CD4-positive, alpha-beta T cell treated with Interleukin-10 for 1 hour (primary cell): ENCODE measurements around the gene RPS6KA4.

Experiments
- DNase-seq: peaks from one replicate; pipeline ENCODE4 v3.0.0-alpha.2; 2020

RPS6KA4 gene

GRCh38 chr11:64369440-64370421 lies 10.8 kb downstream of the RPS6KA4 start:
- DNase-seq, result no peak

- DNase-seq, result no peak
Measured at GRCh38 chr11:64371201-64371600, 12.2 kb downstream of the RPS6KA4 start.

- DNase-seq, result no peak
Measured at GRCh38 chr11:64372021-64372420, 13.1 kb downstream of the RPS6KA4 start.

- DNase-seq, result no peak
Measured at GRCh38 chr11:64372802-64373597, 14.0 kb downstream of the RPS6KA4 start.

GRCh38 chr11:64373598-64373974 lies 14.6 kb downstream of the RPS6KA4 start:
- DNase-seq, result no peak

DNA sequence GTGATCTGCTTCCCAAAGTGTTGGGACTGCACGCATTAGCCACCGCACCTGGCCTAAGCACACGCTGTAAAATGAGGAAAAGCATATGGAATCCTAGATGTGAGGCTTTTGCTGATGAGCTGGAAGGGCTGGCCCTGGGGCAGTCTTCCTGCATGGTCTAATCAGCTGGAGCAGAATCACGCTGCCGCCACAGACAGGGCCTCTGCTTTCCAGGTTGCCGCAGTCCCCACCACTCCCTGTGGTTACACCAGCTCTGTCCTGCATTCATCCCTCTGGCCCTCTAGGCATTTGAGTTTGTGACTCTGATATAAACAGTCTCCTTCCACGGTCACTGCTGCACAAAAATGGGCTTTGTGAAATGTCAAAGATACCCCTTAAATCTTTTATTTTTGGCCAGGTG lies 17.1 kb downstream of the RPS6KA4 start:
- DNase-seq, result no peak

- no peak for DNase-seq
Measured at GRCh38 chr11:64378335-64378880, 19.4 kb downstream of the RPS6KA4 start.

- DNase-seq, result no peak
Measured at GRCh38 chr11:64379160-64379559, 20.2 kb downstream of the RPS6KA4 start.

GRCh38 chr11:64379817-64380709 lies 21.1 kb downstream of the RPS6KA4 start:
- no peak for DNase-seq

DNA sequence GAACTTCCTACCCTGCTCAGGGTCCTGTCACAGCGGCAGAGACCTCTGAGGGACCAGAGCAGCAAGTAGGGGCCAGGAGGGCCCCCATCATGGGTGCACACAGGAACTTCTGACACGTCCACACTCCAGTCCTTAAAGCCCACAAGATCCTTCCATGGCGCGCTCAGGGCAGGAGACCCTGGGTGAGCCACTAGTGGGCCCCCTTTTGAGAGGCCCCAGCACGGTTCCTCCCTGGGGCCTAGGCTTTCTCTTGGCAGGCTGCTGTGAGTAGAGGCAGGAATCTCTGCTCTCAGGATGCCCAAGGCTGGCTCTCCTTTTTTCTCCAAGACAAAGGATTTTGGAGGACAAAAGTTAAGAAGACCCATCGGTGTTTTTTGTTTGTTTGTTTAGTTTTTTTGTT lies 22.4 kb downstream of the RPS6KA4 start:
- DNase-seq, result no peak

DNA sequence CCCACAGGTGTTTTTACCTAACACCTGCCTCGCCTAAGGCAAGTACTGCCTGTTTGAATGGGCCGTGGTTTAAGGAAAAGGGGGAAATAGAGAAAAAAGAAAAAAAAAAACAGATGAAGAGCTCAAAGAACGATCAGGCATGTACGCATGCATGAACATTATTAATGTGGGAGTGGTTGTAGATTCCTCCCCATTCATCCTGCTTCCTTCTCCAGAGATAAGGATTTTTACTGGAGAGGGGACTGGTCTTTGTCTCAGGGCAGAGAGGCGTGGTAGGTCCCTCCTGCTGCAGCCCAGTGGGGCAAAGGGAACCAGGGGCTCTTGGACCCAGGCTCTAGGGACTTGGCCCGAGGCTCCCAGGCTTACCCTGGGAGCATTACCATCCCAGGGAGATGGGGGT lies 23.1 kb downstream of the RPS6KA4 start:
- no peak for DNase-seq

- DNase-seq, result no peak
Measured at GRCh38 chr11:64382586-64382985, 23.6 kb downstream of the RPS6KA4 start.

- no peak for DNase-seq
Measured at GRCh38 chr11:64383580-64383979, 24.6 kb downstream of the RPS6KA4 start.

- no peak for DNase-seq
Measured at GRCh38 chr11:64384028-64384737, 25.2 kb downstream of the RPS6KA4 start.

- no peak for DNase-seq
Measured at GRCh38 chr11:64384981-64385944, 26.3 kb downstream of the RPS6KA4 start.

- no peak for DNase-seq
Measured at GRCh38 chr11:64385945-64386704, 27.2 kb downstream of the RPS6KA4 start.

DNA sequence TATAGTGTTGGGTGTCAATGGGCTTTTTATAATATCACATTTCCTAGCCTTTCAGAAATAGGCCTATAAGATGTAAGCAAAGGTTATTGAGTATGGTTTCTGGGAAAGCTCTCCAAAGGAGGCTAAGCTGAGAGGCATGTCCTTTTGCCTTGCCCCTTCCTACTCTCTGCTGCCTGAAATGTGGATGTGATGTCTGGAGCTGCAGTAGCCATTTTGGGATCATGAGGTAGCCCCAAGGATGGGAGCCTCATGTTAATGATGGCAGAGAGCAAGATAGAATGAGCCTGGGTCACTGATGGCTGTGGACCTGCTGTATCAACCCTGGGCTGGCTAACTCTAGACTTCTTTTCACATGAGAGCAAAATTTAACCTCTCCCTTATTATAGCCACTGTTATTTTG lies 29.0 kb downstream of the RPS6KA4 start:
- no peak for DNase-seq

DNA sequence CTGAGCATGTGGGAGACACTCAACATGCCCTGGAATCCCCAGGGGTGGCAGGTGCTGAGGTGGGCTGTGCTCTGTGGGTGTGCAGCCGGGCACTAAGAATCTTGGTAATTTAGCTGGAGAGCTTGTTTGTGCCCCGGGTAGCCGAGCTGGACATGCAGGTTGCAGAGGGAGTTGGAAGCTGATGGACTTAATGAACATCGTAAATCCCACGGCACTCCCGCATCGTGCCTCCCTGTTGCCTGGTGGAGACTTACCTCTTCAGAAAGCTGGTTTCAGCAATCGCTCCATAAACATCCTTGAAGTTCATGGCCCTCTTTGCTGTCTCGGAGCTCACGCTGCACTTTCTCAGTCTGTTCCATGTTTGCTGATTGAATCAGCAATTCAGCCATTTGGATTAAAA lies 29.9 kb downstream of the RPS6KA4 start:
- DNase-seq, result no peak

DNA sequence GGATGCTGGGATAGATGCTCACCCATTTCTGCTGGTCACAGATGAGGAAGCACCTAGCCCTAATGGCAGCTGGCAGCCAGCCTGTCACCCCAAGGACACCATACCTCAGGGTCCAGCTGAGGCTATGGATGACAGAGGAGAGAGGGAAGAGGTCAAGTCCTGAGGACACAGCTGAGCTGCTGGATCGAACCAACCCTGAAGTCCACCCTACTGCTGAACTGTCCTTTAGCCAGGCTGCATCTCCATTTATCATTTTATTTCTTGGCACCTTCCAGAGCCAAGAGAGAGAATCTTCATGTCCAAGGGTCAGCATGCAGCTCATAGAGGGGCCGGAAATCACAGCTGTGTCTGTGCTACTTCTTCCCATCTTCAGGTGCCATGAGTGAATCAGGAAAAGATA lies 30.9 kb downstream of the RPS6KA4 start:
- no peak for DNase-seq

DNA sequence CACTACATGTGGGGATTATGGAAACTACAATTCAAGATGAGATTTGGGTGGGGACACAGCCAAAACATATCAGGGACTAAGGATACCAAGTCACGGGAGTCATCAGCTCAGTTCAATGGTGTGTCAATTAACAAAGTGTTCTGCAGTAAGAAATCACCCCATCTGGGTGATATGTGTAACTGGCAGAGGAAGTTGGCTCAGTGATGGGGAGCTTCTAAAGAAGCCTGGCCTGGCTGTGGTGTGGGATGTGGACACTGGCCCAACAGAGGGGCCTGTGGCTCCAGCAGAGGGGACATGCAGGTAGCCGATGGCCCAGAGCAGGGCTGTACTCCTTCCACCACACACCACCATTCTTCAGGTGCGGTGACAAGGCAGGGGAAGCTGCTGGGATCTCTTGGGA lies 31.6 kb downstream of the RPS6KA4 start:
- DNase-seq, result no peak
